Mesendoderm (in vitro differentiated cells): ENCODE results near the gene TUBD1.

Source experiments
- DNase-seq: peaks from one replicate; pipeline ENCODE4 v3.0.0; 2013
- H2AK5ac ChIP-seq: 2 replicates; pipeline ENCODE4 v1.6.1; 2013; ENCODE audit warnings: low read length, inconsistent platforms
- H2BK120ac ChIP-seq: 2 replicates; pipeline ENCODE4 v1.6.1; 2013; ENCODE audit warnings: low read depth, mild to moderate bottlenecking, low read length, moderate library complexity, mixed read lengths
- H2BK15ac ChIP-seq: replicated peaks from 2 replicates; pipeline ENCODE4 v1.6.1; 2013; ENCODE audit warnings: low read depth, mild to moderate bottlenecking, moderate library complexity
- H2BK5ac ChIP-seq: 2 replicates; pipeline ENCODE4 v1.6.1; 2013; ENCODE audit warnings: low read length, inconsistent platforms
- H3K18ac ChIP-seq: 2 replicates; pipeline ENCODE4 v1.6.1; 2013; ENCODE audit warnings: mild to moderate bottlenecking, low read length, mixed read lengths
- H3K23ac ChIP-seq: one replicate; pipeline ENCODE4 v1.6.1; 2013; ENCODE audit warnings: low read length
- H3K27ac ChIP-seq: 2 replicates; pipeline ENCODE4 v1.5.1; 2013; ENCODE audit warnings: low read depth, mild to moderate bottlenecking, inconsistent platforms, low read length, moderate library complexity
- H3K27me3 ChIP-seq: 2 replicates; pipeline ENCODE4 v1.6.1; 2013; ENCODE audit warnings: low read length, control low read depth, mild to moderate bottlenecking, inconsistent platforms; ENCODE audit not compliant: insufficient read depth, poor library complexity
- H3K36me3 ChIP-seq: 2 replicates; pipeline ENCODE4 v1.6.1; 2013; ENCODE audit warnings: low read length, inconsistent platforms; ENCODE audit not compliant: control insufficient read depth, insufficient read depth
- H3K4ac ChIP-seq: one replicate; pipeline ENCODE4 v1.6.1; 2013; ENCODE audit warnings: low read depth, mild to moderate bottlenecking, low read length, moderate library complexity
- H3K4me1 ChIP-seq: 2 replicates; pipeline ENCODE4 v1.6.1; 2013; ENCODE audit warnings: low read depth, low read length, inconsistent platforms; ENCODE audit not compliant: control insufficient read depth
- H3K4me2 ChIP-seq: 2 replicates; pipeline ENCODE4 v1.6.1; 2013; ENCODE audit warnings: low read length
- H3K4me3 ChIP-seq: 2 replicates; pipeline ENCODE4 v1.5.1; 2013; ENCODE audit warnings: mild to moderate bottlenecking, low read length
- H3K56ac ChIP-seq: one replicate; pipeline ENCODE4 v1.6.1; 2013; ENCODE audit warnings: low read length
- H3K79me1 ChIP-seq: 2 replicates; pipeline ENCODE4 v1.6.1; 2013; ENCODE audit warnings: low read length, inconsistent platforms
- H3K79me2 ChIP-seq: 2 replicates; pipeline ENCODE4 v1.6.1; 2013; ENCODE audit warnings: mild to moderate bottlenecking, low read length; ENCODE audit not compliant: control insufficient read depth, insufficient read depth
- H3K9ac ChIP-seq: 2 replicates; pipeline ENCODE4 v1.6.1; 2013; ENCODE audit warnings: low read length, inconsistent platforms
- H4K5ac ChIP-seq: one replicate; pipeline ENCODE4 v1.6.1; 2013; ENCODE audit warnings: low read length
- H4K8ac ChIP-seq: one replicate; pipeline ENCODE4 v1.6.1; 2013; ENCODE audit warnings: low read depth, mild to moderate bottlenecking, control low read depth, low read length, moderate library complexity
- WGBS: extraction: QIAGEN DNeasy Blood & Tissue Kit; methylation state at CpG from one replicate; pipeline ENCODE4 v1.1.7; 2013; ENCODE audit warnings: low lambda C conversion rate, missing lambda C conversion rate; ENCODE audit not compliant: insufficient coverage; ENCODE audit errors: extremely low coverage; 5-methylcytosine and 5-hydroxymethylcytosine counted together

The TUBD1 gene

DNA sequence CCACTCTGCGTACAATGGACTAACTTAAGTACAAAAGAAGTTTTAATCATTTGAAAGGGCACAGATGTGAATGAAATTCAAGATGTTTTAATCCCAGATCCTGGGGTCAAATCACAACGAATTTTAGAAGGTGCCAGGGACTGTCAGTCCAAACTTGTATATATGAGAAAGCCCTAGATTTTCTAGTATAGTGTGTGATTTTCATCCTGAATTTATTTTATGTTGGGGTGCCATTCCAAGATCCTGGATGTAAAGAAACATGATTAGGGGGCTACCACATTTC, 64.3 kb downstream of the TUBD1 start:
- Histone ChIP-seq H3K9ac (no peak overlapping the region), H4K5ac (no peak overlapping the region), H4K8ac (no peak overlapping the region), H2AK5ac (no peak overlapping the region), H3K79me2 (no peaks in the 10 kb centered on the region), H3K27me3 (no peaks in the 10 kb centered on the region), H3K4ac (no peak overlapping the region), H3K4me1 (peaks cover 5% of the 10 kb centered on the region), H3K36me3 (no peaks in the 10 kb centered on the region), H3K56ac (no peak overlapping the region), H3K4me3 (no peak overlapping the region), H2BK15ac (peak overlapping the region; percentile 74), H3K4me2 (no peak overlapping the region), H3K23ac (no peak overlapping the region), H3K79me1 (no peaks in the 10 kb centered on the region), H3K27ac (peak overlapping the region; percentile 0), H2BK120ac (no peak overlapping the region), H2BK5ac (no peak overlapping the region), H3K18ac (peak overlapping the region; percentile 51)
- DNase-seq = no peak
- no CpG with 5 or more reads among the region's 2 CpGs for WGBS

DNA sequence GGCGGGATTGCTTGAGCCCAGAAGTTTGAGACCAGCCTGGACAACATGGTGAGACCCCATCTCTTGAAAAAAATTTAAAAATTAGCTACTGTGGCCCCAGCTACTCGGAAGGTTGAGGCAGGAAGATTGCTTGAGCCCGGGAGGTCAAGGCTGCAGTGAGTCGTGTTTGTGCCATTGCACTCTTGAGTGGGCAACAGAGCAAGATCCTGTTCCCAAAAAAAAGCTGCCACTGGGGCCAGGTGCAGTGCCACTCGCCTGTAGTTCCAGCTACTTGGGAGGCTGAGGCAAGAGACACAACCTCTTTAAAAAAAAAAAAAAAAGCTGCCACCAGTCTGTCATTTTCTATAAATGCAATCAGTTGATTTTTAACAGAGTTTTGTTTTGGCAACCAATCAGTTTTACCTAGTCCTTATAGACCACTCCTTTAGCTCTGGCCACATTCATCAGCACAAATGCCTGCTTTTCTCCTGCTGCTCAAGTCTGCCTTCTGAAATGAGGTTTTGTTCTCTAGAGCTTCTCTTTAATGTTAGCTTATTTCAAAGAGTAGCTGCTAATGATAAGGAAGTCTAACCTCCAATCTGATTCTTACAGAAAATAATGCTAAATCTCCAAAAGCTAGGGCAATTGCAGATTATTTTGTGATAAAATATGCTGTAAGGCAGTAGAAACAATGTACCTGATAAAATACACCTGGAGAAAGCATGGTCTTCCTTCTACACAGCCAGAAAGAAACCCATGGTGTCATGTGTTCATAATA, 64.8 kb downstream of the TUBD1 start:
- no peak for DNase-seq
- Histone ChIP-seq H3K4me1 (peaks cover 5% of the 10 kb centered on the region), H2AK5ac (no peak overlapping the region), H4K8ac (peak overlapping the region; percentile 76), H3K9ac (no peak overlapping the region), H3K27me3 (no peaks in the 10 kb centered on the region), H3K4ac (no peak overlapping the region), H3K36me3 (no peaks in the 10 kb centered on the region), H3K27ac (peak overlapping the region; percentile 5), H3K18ac (peak overlapping the region; percentile 86), H2BK120ac (peak overlapping the region; percentile 15), H3K79me1 (no peaks in the 10 kb centered on the region), H3K4me3 (no peak overlapping the region), H2BK15ac (peak overlapping the region; percentile 74), H4K5ac (no peak overlapping the region), H2BK5ac (no peak overlapping the region), H3K56ac (no peak overlapping the region), H3K79me2 (no peaks in the 10 kb centered on the region), H3K4me2 (no peak overlapping the region), H3K23ac (no peak overlapping the region)
- WGBS = no CpG with 5 or more reads among the region's 5 CpGs

DNA sequence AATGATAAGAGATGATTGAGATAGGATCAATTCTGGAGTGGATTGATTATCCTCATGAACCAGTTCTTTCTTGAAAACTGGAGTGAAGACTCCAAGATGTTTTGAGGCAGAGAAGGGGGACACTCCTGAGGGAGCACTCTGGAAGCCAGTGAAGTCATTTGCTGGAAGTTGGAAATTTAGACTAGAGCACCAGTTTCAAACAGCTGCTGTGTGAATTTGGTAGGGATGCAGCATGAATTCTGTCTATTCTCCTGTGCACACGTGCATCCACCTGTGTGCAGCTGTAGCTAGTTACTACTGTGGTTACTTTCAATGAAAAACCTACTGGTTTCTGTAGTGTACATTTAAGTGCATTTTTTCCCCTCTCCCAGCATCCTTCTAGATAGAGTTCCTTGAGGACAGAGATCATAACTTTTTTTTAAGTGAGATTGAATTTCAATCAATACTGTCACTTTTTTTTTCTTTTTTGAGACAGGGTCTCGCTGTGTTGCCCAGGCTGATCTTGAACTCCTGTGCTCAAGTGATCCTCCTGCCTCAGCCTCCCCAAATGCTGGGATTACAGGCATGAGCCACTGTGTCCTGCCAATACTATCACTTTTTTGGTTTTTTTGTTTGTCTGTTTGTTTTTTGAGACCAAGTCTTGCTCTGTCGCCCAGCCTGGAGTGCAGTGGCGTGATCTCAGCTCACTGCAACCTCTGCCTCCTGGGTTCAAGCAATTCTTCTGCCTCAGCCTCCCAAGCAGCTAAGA, 65.9 kb downstream of the TUBD1 start:
- no peaks in the 10 kb centered on the region for H3K36me3 ChIP-seq
- no peaks in the 10 kb centered on the region for H3K27me3 ChIP-seq
- H3K4me1 ChIP-seq = peaks cover 5% of the 10 kb centered on the region
- H3K27ac ChIP-seq = no peak overlapping the region
- H2BK5ac ChIP-seq = no peak overlapping the region
- DNase-seq = no peak
- no peak overlapping the region for H2BK120ac ChIP-seq
- H3K4me3 ChIP-seq = no peak overlapping the region
- no peak overlapping the region for H3K4ac ChIP-seq
- no peak overlapping the region for H3K56ac ChIP-seq
- H3K79me1 ChIP-seq = no peaks in the 10 kb centered on the region
- H2AK5ac ChIP-seq = no peak overlapping the region
- no peak overlapping the region for H3K23ac ChIP-seq
- no peak overlapping the region for H3K18ac ChIP-seq
- no peak overlapping the region for H3K4me2 ChIP-seq
- H4K8ac ChIP-seq = no peak overlapping the region
- WGBS = no CpG with 5 or more reads among the region's 4 CpGs
- H2BK15ac ChIP-seq = no peak overlapping the region
- no peaks in the 10 kb centered on the region for H3K79me2 ChIP-seq
- no peak overlapping the region for H4K5ac ChIP-seq
- no peak overlapping the region for H3K9ac ChIP-seq

DNA sequence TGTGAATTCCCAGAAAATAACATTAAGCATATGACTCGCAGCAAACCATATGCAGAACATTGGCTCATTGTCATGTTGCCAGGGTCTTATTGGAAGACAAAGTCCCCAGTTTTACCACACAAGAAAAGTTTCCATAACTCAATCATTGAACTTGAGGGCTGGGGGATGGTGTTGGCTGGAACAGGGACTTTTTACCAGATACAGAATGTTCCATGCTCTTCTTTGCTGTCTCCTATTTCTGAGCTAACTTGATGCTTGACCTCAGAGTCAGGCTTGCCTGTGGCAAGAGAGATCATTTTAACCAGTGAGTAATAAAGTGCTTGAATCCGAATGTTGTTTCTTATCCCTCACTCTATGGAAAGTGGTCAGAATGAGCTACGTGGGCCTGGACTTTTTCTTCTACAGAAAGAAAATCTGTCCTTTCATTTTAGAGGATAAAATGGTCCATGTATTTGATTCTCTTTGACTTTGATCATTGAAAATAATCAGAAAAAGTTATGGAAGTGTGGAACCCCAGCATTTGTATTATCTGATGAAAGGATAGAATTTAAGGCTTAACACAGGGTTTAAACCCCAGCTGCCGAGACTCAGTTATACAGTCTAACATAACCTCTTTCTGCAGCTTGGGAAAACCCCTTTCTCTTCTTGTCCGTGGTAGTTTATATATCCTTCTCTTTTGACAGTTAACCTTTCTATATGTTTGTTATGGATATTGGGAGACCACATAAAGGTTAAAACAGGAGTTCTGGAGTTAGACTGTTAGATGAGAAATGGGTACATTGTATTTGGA, 67.0 kb downstream of the TUBD1 start:
- H3K23ac ChIP-seq = peak overlapping the region; percentile 80
- H3K9ac ChIP-seq = no peak overlapping the region
- H2BK5ac ChIP-seq = no peak overlapping the region
- WGBS = no CpG with 5 or more reads among the region's 5 CpGs
- H2BK15ac ChIP-seq = no peak overlapping the region
- H3K27me3 ChIP-seq = no peaks in the 10 kb centered on the region
- DNase-seq = no peak
- H3K4me2 ChIP-seq = no peak overlapping the region
- no peak overlapping the region for H2BK120ac ChIP-seq
- peak overlapping the region; percentile 42 for H3K56ac ChIP-seq
- no peak overlapping the region for H3K18ac ChIP-seq
- H2AK5ac ChIP-seq = no peak overlapping the region
- peaks cover 5% of the 10 kb centered on the region for H3K4me1 ChIP-seq
- H3K27ac ChIP-seq = no peak overlapping the region
- H3K4me3 ChIP-seq = no peak overlapping the region
- H3K79me1 ChIP-seq = no peaks in the 10 kb centered on the region
- no peaks in the 10 kb centered on the region for H3K79me2 ChIP-seq
- H4K5ac ChIP-seq = no peak overlapping the region
- H3K4ac ChIP-seq = no peak overlapping the region
- no peak overlapping the region for H4K8ac ChIP-seq
- no peaks in the 10 kb centered on the region for H3K36me3 ChIP-seq

DNA sequence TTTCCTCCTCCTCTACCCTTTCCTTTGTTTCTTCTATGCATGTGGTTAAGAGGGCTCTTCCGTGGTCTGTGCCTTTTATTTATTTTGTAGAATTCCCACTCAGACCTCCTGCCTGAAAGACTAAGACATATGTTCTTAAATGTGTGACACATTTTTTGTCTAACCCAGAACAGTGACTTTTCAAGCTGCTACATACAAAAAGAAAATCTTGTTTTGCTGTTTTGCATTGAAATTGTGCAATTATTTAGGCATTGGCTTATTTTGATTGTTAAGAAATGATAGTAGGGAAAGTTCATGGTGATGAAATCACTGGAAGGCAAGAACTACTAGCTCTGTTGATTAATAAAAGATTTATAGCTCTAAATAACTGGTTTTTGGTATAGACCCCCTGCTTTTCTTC, 76.8 kb downstream of the TUBD1 start:
- Histone ChIP-seq H3K4me2 (no peak overlapping the region), H3K18ac (no peak overlapping the region), H3K23ac (no peak overlapping the region), H3K27ac (no peak overlapping the region), H2AK5ac (no peak overlapping the region), H2BK15ac (no peak overlapping the region), H2BK120ac (no peak overlapping the region), H3K79me1 (no peaks in the 10 kb centered on the region), H3K79me2 (no peaks in the 10 kb centered on the region), H3K56ac (no peak overlapping the region), H3K27me3 (no peaks in the 10 kb centered on the region), H2BK5ac (no peak overlapping the region), H3K4ac (no peak overlapping the region), H3K9ac (no peak overlapping the region), H4K8ac (no peak overlapping the region), H3K4me1 (no peaks in the 10 kb centered on the region), H3K36me3 (peaks cover 3% of the 10 kb centered on the region), H3K4me3 (no peak overlapping the region), H4K5ac (no peak overlapping the region)
- no CpG with 5 or more reads among the region's 1 CpG for WGBS
- DNase-seq = no peak
